ENCODE results near the gene SSBP3.

SSBP3 gene

GRCh38 chr1:54404263-54404662 lies 1.9 kb downstream of the SSBP3 start:
- H2AFZ ChIP-seq = no peak overlapping the region
- TF ChIP-seq, protein P1, sequence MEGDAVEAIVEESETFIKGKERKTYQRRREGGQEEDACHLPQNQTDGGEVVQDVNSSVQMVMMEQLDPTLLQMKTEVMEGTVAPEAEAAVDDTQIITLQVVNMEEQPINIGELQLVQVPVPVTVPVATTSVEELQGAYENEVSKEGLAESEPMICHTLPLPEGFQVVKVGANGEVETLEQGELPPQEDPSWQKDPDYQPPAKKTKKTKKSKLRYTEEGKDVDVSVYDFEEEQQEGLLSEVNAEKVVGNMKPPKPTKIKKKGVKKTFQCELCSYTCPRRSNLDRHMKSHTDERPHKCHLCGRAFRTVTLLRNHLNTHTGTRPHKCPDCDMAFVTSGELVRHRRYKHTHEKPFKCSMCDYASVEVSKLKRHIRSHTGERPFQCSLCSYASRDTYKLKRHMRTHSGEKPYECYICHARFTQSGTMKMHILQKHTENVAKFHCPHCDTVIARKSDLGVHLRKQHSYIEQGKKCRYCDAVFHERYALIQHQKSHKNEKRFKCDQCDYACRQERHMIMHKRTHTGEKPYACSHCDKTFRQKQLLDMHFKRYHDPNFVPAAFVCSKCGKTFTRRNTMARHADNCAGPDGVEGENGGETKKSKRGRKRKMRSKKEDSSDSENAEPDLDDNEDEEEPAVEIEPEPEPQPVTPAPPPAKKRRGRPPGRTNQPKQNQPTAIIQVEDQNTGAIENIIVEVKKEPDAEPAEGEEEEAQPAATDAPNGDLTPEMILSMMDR (IDR thresholded peaks at IDR 0.05) = no peak
- H3K4me1 ChIP-seq = peaks cover 7% of the 10 kb centered on the region
- no peak overlapping the region for H3K9ac ChIP-seq
- H3K36me3 ChIP-seq (ENCODE audit: control insufficient read depth, insufficient read depth, low read length) = no peaks in the 10 kb centered on the region
- peak overlapping the region; percentile 3 for H3K4me2 ChIP-seq (ENCODE audit: low read length)
- H3K4me3 ChIP-seq (ENCODE audit: low read depth, low read length) = no peak overlapping the region
- no peaks in the 10 kb centered on the region for H3K27me3 ChIP-seq (ENCODE audit: control insufficient read depth, insufficient read depth, low read length)
- H3K79me2 ChIP-seq = no peaks in the 10 kb centered on the region
- H3K9me3 ChIP-seq (ENCODE audit: control insufficient read depth, low read length) = no peaks in the 10 kb centered on the region
- no peak overlapping the region for H3K27ac ChIP-seq

DNA sequence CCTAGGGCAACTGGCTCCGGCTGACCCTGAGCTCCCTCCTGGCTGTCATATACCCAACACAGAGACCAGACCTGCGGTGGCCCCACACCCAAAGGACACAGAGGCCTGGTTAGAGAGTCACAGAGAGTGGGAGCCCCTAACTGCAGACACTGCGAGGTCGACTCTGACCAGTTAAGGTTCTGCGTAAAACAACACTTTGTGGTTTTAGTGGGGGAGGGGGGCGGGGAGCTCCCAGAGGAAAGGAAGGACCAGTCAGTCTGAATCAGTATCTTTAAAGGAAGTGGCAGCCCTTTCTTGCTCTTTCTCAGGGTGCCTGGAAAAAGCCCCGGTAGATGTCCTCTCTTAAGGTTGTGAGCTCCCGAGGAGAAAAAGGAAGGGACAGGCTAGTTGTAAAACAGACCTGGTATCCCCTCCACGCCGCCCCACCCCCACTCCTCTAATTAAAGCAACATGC lies 2.4 kb downstream of the SSBP3 start:
- Histone ChIP-seq H2AFZ (no peak overlapping the region), H3K4me1 (peaks cover 7% of the 10 kb centered on the region), H3K27ac (no peak overlapping the region), H3K4me2 (ENCODE audit: low read length) (peak overlapping the region; percentile 3), H3K36me3 (ENCODE audit: control insufficient read depth, insufficient read depth, low read length) (no peaks in the 10 kb centered on the region), H3K4me3 (ENCODE audit: low read depth, low read length) (no peak overlapping the region), H3K27me3 (ENCODE audit: control insufficient read depth, insufficient read depth, low read length) (no peaks in the 10 kb centered on the region), H3K9ac (no peak overlapping the region), H3K9me3 (ENCODE audit: control insufficient read depth, low read length) (no peaks in the 10 kb centered on the region), H3K79me2 (no peaks in the 10 kb centered on the region)
- TF ChIP-seq, protein P1 (IDR thresholded peaks at IDR 0.05) = no peak

DNA sequence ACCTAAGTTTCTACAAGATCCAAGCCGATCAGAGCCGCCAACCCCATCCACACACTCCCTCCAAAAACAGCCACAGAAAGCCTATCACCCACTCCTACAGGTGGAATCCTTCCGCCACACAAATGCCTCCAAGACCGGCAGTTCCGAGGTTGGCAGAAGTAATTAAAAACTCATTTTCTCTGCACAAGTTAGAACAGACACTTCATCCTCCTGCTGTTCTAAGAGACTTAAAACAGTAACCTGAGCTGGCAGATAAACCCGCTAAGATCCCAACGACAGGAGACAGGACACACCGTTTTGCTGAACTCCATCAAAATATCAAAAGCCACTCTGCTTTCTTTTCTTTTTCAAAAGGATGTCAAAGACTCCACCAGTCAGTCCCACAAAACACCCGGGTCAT lies 2.8 kb downstream of the SSBP3 start:
- Histone ChIP-seq H3K9me3 (ENCODE audit: control insufficient read depth, low read length) (no peaks in the 10 kb centered on the region), H3K36me3 (ENCODE audit: control insufficient read depth, insufficient read depth, low read length) (no peaks in the 10 kb centered on the region), H3K27ac (no peak overlapping the region), H2AFZ (no peak overlapping the region), H3K4me1 (peaks cover 7% of the 10 kb centered on the region), H3K9ac (no peak overlapping the region), H3K27me3 (ENCODE audit: control insufficient read depth, insufficient read depth, low read length) (no peaks in the 10 kb centered on the region), H3K79me2 (no peaks in the 10 kb centered on the region), H3K4me3 (ENCODE audit: low read depth, low read length) (no peak overlapping the region), H3K4me2 (ENCODE audit: low read length) (no peak overlapping the region)
- TF ChIP-seq, protein P1 (IDR thresholded peaks at IDR 0.05) = no peak

DNA sequence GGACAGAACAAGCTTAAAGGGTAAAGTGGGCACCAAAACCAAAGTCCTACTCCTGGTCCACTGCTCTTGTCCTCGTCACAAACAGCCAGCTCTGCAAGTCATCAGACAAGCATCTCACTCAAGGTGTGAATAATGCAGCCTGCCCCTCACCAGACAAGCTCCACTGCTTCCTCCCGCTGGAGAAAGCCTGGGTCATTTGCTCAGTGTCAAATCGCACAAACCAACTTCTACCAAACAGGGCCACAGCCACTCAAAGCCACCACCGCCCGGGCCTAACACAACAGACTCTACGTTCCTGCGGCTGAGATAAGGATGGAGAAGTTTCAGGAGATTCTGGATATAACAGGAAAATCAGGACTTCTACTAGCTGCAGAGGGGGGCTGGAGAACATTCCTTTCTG lies 3.3 kb downstream of the SSBP3 start:
- no peak overlapping the region for H3K27ac ChIP-seq

GRCh38 chr1:54401799-54402198 lies 4.4 kb downstream of the SSBP3 start:
- H3K9ac ChIP-seq = no peak overlapping the region
- H3K79me2 ChIP-seq = no peaks in the 10 kb centered on the region
- H2AFZ ChIP-seq = no peak overlapping the region
- no peak overlapping the region for H3K27ac ChIP-seq
- H3K9me3 ChIP-seq (ENCODE audit: control insufficient read depth, low read length) = no peaks in the 10 kb centered on the region
- H3K4me3 ChIP-seq (ENCODE audit: low read depth, low read length) = no peak overlapping the region
- no peaks in the 10 kb centered on the region for H3K36me3 ChIP-seq (ENCODE audit: control insufficient read depth, insufficient read depth, low read length)
- H3K4me2 ChIP-seq (ENCODE audit: low read length) = no peak overlapping the region
- TF ChIP-seq, protein P1 (IDR thresholded peaks at IDR 0.05) = no peak
- H3K4me1 ChIP-seq = no peaks in the 10 kb centered on the region
- no peaks in the 10 kb centered on the region for H3K27me3 ChIP-seq (ENCODE audit: control insufficient read depth, insufficient read depth, low read length)

More for the DNA sequence above, 3.3 kb downstream of the SSBP3 start:
- Histone ChIP-seq H3K4me2 (ENCODE audit: low read length) (no peak overlapping the region), H3K9ac (no peak overlapping the region), H3K9me3 (ENCODE audit: control insufficient read depth, low read length) (no peaks in the 10 kb centered on the region), H3K27me3 (ENCODE audit: control insufficient read depth, insufficient read depth, low read length) (no peaks in the 10 kb centered on the region), H3K4me1 (peaks cover 2% of the 10 kb centered on the region), H2AFZ (no peak overlapping the region), H3K36me3 (ENCODE audit: control insufficient read depth, insufficient read depth, low read length) (no peaks in the 10 kb centered on the region), H3K79me2 (no peaks in the 10 kb centered on the region), H3K4me3 (ENCODE audit: low read depth, low read length) (no peak overlapping the region)
- TF ChIP-seq, protein P1 (IDR thresholded peaks at IDR 0.05) = no peak

All from parathyroid adenoma (tissue), 2 donors.